Smooth muscle cell (in vitro differentiated cells): ENCODE results near the gene CCDC152. TPM values are rescaled to one million over a fixed set of nuclear protein-coding genes. Genes with fewer than 3 reads are reported as not detected.

ENCODE experiments used
- DNase-seq: peaks from one replicate; lab custom pipeline; 2025; ENCODE audit not compliant: unreplicated experiment; lab: John Stamatoyannopoulos, UW
- H2AFZ ChIP-seq: fragments of 200-600 bp; sonication (generic); 2 replicates; pipeline ENCODE4 v1.6.0; 2016; ENCODE audit warnings: antibody characterized with exemption, low read depth, mild to moderate bottlenecking
- H3F3A ChIP-seq: fragments of 200-600 bp; sonication (generic); 2 replicates; pipeline ENCODE4 v1.6.0; 2017; ENCODE audit warnings: antibody characterized with exemption, low read depth
- H3K27ac ChIP-seq: fragments of 200-600 bp; sonication (generic); 2 replicates; pipeline ENCODE4 v1.5.1; 2016; ENCODE audit warnings: low read depth, mild to moderate bottlenecking
- H3K27me3 ChIP-seq: fragments of 200-600 bp; sonication (generic); 2 replicates; pipeline ENCODE4 v1.6.1; 2016; ENCODE audit warnings: low read depth, mild to moderate bottlenecking
- H3K36me3 ChIP-seq: fragments of 200-600 bp; sonication (generic); 2 replicates; pipeline ENCODE4 v1.5.1; 2016; ENCODE audit warnings: low read depth
- H3K4me1 ChIP-seq: fragments of 200-600 bp; sonication (generic); 2 replicates; pipeline ENCODE4 v1.5.1; 2016; ENCODE audit warnings: low read depth
- H3K4me2 ChIP-seq: fragments of 200-600 bp; sonication (generic); 2 replicates; pipeline ENCODE4 v1.6.0; 2016; ENCODE audit warnings: mild to moderate bottlenecking
- H3K4me3 ChIP-seq: fragments of 200-600 bp; sonication (generic); 2 replicates; pipeline ENCODE4 v1.5.1; 2016; ENCODE audit warnings: mild to moderate bottlenecking
- H3K79me2 ChIP-seq: fragments of 200-600 bp; sonication (generic); 2 replicates; pipeline ENCODE4 v1.6.0; 2016; ENCODE audit warnings: low read depth, mild to moderate bottlenecking
- H3K9ac ChIP-seq: fragments of 200-600 bp; sonication (generic); 2 replicates; pipeline ENCODE4 v1.6.0; 2016; ENCODE audit warnings: low read depth
- H3K9me3 ChIP-seq: fragments of 200-600 bp; sonication (generic); replicated peaks from 2 replicates; pipeline ENCODE4 v1.5.1; 2016; ENCODE audit warnings: low read depth
- H4K20me1 ChIP-seq: fragments of 200-600 bp; sonication (generic); 2 replicates; pipeline ENCODE4 v1.6.0; 2016; ENCODE audit warnings: low read depth
- CTCF ChIP-seq: fragments of 200-600 bp; sonication (generic); IDR thresholded peaks from 2 replicates; pipeline ENCODE4 v1.5.1; 2017; ENCODE audit warnings: borderline replicate concordance, mild to moderate bottlenecking, antibody characterized with exemption; ENCODE audit not compliant: insufficient read depth, poor library complexity, severe bottlenecking
- WGBS: methylation state at CpG from one replicate; pipeline ENCODE4 v1.1.7; 2016; ENCODE audit warnings: low lambda C conversion rate; 5-methylcytosine and 5-hydroxymethylcytosine counted together
- polyA plus RNA-seq: library from polyadenylated mRNA; unstranded; fragments of >200 nt; fragmentation: Nextera tagmentation; extraction: Ambion mirVana; gene quantifications from 2 replicates; pipeline ENCODE4 v1.2.1, GENCODE V29; 2016
- total RNA-seq: library from RNA; depleted of rRNA; stranded (reverse); fragments of >200 nt; gene quantifications from 2 replicates; pipeline ENCODE4 v1.2.3, GENCODE V29; 2014

The CCDC152 gene
- total and polyA plus RNA-seq, 2 experiments from 2014 or later: 1.4 to 1.6 TPM

- Histone ChIP-seq H3K27me3 (no peaks in the 10 kb centered on the region), H3K9me3 (no peaks in the 10 kb centered on the region), H3F3A (no peaks in the 10 kb centered on the region), H4K20me1 (no peaks in the 10 kb centered on the region), H3K4me3 (no peak overlapping the region), H3K4me1 (no peaks in the 10 kb centered on the region), H3K27ac (no peak overlapping the region), H3K79me2 (no peaks in the 10 kb centered on the region), H3K36me3 (no peaks in the 10 kb centered on the region), H3K9ac (no peak overlapping the region), H3K4me2 (no peak overlapping the region), H2AFZ (no peak overlapping the region)
- WGBS: 96% methylated on average over 1 of the region's 1 CpG
- DNase-seq: no peak
- no peak for TF ChIP-seq CTCF
These were observed 5.2 kb downstream of the CCDC152 start for GRCh38 chr5:42761791-42762190.

GRCh38 chr5:42767491-42768105 is 11.0 kb downstream of the CCDC152 start:
- no peaks in the 10 kb centered on the region for H3F3A ChIP-seq
- no peak overlapping the region for H2AFZ ChIP-seq
- DNase-seq: no peak
- H3K4me2 ChIP-seq: no peak overlapping the region
- 50% methylated on average over 3 of the region's 3 CpGs for WGBS
- no peak overlapping the region for H3K4me3 ChIP-seq
- H4K20me1 ChIP-seq: no peaks in the 10 kb centered on the region
- no peaks in the 10 kb centered on the region for H3K4me1 ChIP-seq
- H3K9me3 ChIP-seq: no peaks in the 10 kb centered on the region
- no peaks in the 10 kb centered on the region for H3K36me3 ChIP-seq
- H3K9ac ChIP-seq: no peak overlapping the region
- H3K27ac ChIP-seq: no peak overlapping the region
- no peaks in the 10 kb centered on the region for H3K27me3 ChIP-seq
- H3K79me2 ChIP-seq: no peaks in the 10 kb centered on the region
- peak; percentile 65 for TF ChIP-seq CTCF

GRCh38 chr5:42768106-42768504 is 11.5 kb downstream of the CCDC152 start:
- H3K27me3 ChIP-seq: no peaks in the 10 kb centered on the region

More at GRCh38 chr5:42768106-42768504, 11.5 kb downstream of the CCDC152 start:
- H3K9ac ChIP-seq: no peak overlapping the region
- no peak overlapping the region for H3K4me3 ChIP-seq
- no peak overlapping the region for H3K27ac ChIP-seq
- 32% methylated on average over 1 of the region's 1 CpG for WGBS
- H3K9me3 ChIP-seq: no peaks in the 10 kb centered on the region
- no peaks in the 10 kb centered on the region for H3K79me2 ChIP-seq
- no peak for DNase-seq
- H3F3A ChIP-seq: no peaks in the 10 kb centered on the region
- H3K4me2 ChIP-seq: no peak overlapping the region
- no peaks in the 10 kb centered on the region for H4K20me1 ChIP-seq
- no peak overlapping the region for H2AFZ ChIP-seq
- H3K36me3 ChIP-seq: no peaks in the 10 kb centered on the region
- TF ChIP-seq CTCF: no peak
- H3K4me1 ChIP-seq: no peaks in the 10 kb centered on the region
